SK-N-SH (cell line): Measurements from ENCODE around the gene TNFSF11. TPM values are rescaled to one million over a fixed set of nuclear protein-coding genes. Genes with fewer than 3 reads are reported as not detected.

Source experiments
- CTCF ChIA-PET: fragments of 300-600, 350-600 bp; formaldehyde crosslinking; extraction: SDS; loops from one replicate; lab custom pipeline; 2021; lab: Yijun Ruan, JAX
- POLR2A ChIA-PET: fragments of 350-600 bp; sonication (Branson Sonifier 250); formaldehyde crosslinking; extraction: SDS; loops from one replicate; lab custom pipeline; 2020; ENCODE audit warnings: antibody characterized with exemption, inconsistent platforms; lab: Yijun Ruan, JAX
- DNase-seq: peaks from one replicate; pipeline ENCODE4 v3.0.0; 2012
- H2AFZ ChIP-seq: fragments of 200-600 bp; sonication (generic); 2 replicates; pipeline ENCODE4 v1.8.1; 2016; ENCODE audit warnings: antibody characterized with exemption, mild to moderate bottlenecking, low read depth
- H3F3A ChIP-seq: fragments of 200-600 bp; sonication (generic); replicated peaks from 2 replicates; pipeline ENCODE3; 2016; ENCODE audit warnings: antibody characterized with exemption, mild to moderate bottlenecking; ENCODE audit not compliant: insufficient read depth
- H3K27ac ChIP-seq, 2 experiments: fragments of 200-500 bp in 1 of 2; fragments of 200-600 bp in 1 of 2; sonication (Bioruptor generic) in 1 of 2; sonication (generic), shearing (Covaris generic) in 1 of 2; 2 replicates each; pipeline versions ENCODE4 v1.5.1 to v1.6.1; 2014 to 2016; ENCODE audit warnings: low read depth in 2 of 2, inconsistent platforms in 1 of 2, low read length in 1 of 2, mild to moderate bottlenecking in 1 of 2, mixed read lengths in 1 of 2
- H3K27me3 ChIP-seq: fragments of 200-600 bp; sonication (generic), shearing (Covaris generic); 2 replicates; pipeline ENCODE4 v1.6.1; 2016; ENCODE audit warnings: mixed run types; ENCODE audit not compliant: insufficient read depth
- H3K36me3 ChIP-seq, 2 experiments: fragments of 200-500 bp in 1 of 2; fragments of 200-600 bp in 1 of 2; sonication (Bioruptor generic) in 1 of 2; sonication (generic) in 1 of 2; replicated peaks in 1 of 2; 2 replicates each; pipeline versions ENCODE3 to v1.5.1; 2014 to 2016; ENCODE audit warnings: low read length in 1 of 2, mild to moderate bottlenecking in 1 of 2; ENCODE audit not compliant: insufficient read depth in 2 of 2, control insufficient read depth in 1 of 2
- H3K4me1 ChIP-seq, 2 experiments: fragments of 200-500 bp in 1 of 2; fragments of 200-600 bp in 1 of 2; sonication (Bioruptor generic) in 1 of 2; sonication (generic), shearing (Covaris generic) in 1 of 2; 2 replicates each; pipeline versions ENCODE4 v1.5.1 to v1.6.1; 2014 to 2016; ENCODE audit warnings: low read depth in 1 of 2, low read length in 1 of 2, mixed run types in 1 of 2; ENCODE audit not compliant: insufficient read depth in 2 of 2, control insufficient read depth in 1 of 2
- H3K4me2 ChIP-seq: fragments of 200-600 bp; sonication (generic), shearing (Covaris generic); 2 replicates; pipeline ENCODE4 v1.6.1; 2017; ENCODE audit warnings: mixed run types
- H3K4me3 ChIP-seq, 2 experiments: fragments of 200-500 bp in 1 of 2; fragments of 200-600 bp in 1 of 2; sonication (Bioruptor generic) in 1 of 2; sonication (generic), shearing (Covaris generic) in 1 of 2; 2 replicates each; pipeline versions ENCODE4 v1.5.1 to v1.8.1; 2014 to 2016; ENCODE audit warnings: low read depth in 2 of 2, inconsistent platforms in 1 of 2, low read length in 1 of 2, mild to moderate bottlenecking in 1 of 2, mixed read lengths in 1 of 2, moderate library complexity in 1 of 2
- H3K79me2 ChIP-seq: fragments of 200-600 bp; sonication (generic); 2 replicates; pipeline ENCODE4 v1.8.1; 2017; ENCODE audit warnings: mild to moderate bottlenecking; ENCODE audit not compliant: insufficient read depth
- H3K9ac ChIP-seq: fragments of 200-600 bp; sonication (generic); 2 replicates; pipeline ENCODE4 v1.6.1; 2017; ENCODE audit warnings: mixed run types
- H3K9me2 ChIP-seq: fragments of 200-600 bp; sonication (generic); 2 replicates; pipeline ENCODE4 v1.6.1; 2017; ENCODE audit warnings: mixed run types
- H3K9me3 ChIP-seq: fragments of 200-600 bp; sonication (generic); 2 replicates; pipeline ENCODE4 v1.6.1; 2017; ENCODE audit warnings: mixed run types, mild to moderate bottlenecking, moderate library complexity
- H4K20me1 ChIP-seq: fragments of 200-600 bp; sonication (generic); 2 replicates; pipeline ENCODE4 v1.6.1; 2017; ENCODE audit warnings: mild to moderate bottlenecking, mixed run types; ENCODE audit not compliant: insufficient read depth
- CHD2 ChIP-seq: fragments of 150-350 bp; IDR thresholded peaks from 2 replicates; pipeline ENCODE4 v1.6.1; 2018; ENCODE audit warnings: low read length; ENCODE audit not compliant: partially characterized antibody
- CTCF ChIP-seq: fragments of 200-600 bp; sonication (generic); IDR thresholded peaks from 2 replicates; pipeline ENCODE4 v1.6.1; 2017; ENCODE audit warnings: antibody characterized with exemption, mild to moderate bottlenecking, moderate library complexity
- ELF1 ChIP-seq: IDR thresholded peaks from 2 replicates; pipeline ENCODE4 v1.4.0; 2012
- EP300 ChIP-seq, 2 experiments: IDR thresholded peaks; 2 replicates each; pipeline versions ENCODE4 v1.4.0 to v1.6.1; 2012; ENCODE audit warnings: borderline replicate concordance in 1 of 2, low read depth in 1 of 2, low read length in 1 of 2
- FOSL2 ChIP-seq: IDR thresholded peaks from 2 replicates; pipeline ENCODE4 v1.4.0; 2012; ENCODE audit warnings: low read depth, mild to moderate bottlenecking, moderate library complexity, borderline replicate concordance
- FOXJ3 ChIP-seq: sonication (generic); formaldehyde crosslinking; IDR thresholded peaks from 2 replicates; pipeline ENCODE4 v1.5.1; 2020; ENCODE audit warnings: mild to moderate bottlenecking, missing genetic modification reagents
- FOXM1 ChIP-seq: IDR thresholded peaks from 2 replicates; pipeline ENCODE4 v1.4.0; 2012; ENCODE audit warnings: low read depth, mild to moderate bottlenecking
- GATA2 ChIP-seq: sonication (generic); formaldehyde crosslinking; IDR thresholded peaks from 2 replicates; pipeline ENCODE4 v1.5.0; 2020; ENCODE audit warnings: mild to moderate bottlenecking, missing genetic modification reagents
- JUND ChIP-seq: IDR thresholded peaks from 2 replicates; pipeline ENCODE4 v1.4.0; 2012
- MEF2A ChIP-seq: IDR thresholded peaks from 2 replicates; pipeline ENCODE4 v1.4.0; 2012; ENCODE audit warnings: low read depth, borderline replicate concordance
- NFIC ChIP-seq: IDR thresholded peaks from 2 replicates; pipeline ENCODE4 v1.4.0; 2012; ENCODE audit warnings: borderline replicate concordance
- PBX3 ChIP-seq: IDR thresholded peaks from 2 replicates; pipeline ENCODE4; 2012
- TAF1 ChIP-seq: IDR thresholded peaks from 2 replicates; pipeline ENCODE4 v1.6.1; 2012; ENCODE audit warnings: low read depth, mild to moderate bottlenecking, low read length, moderate library complexity, borderline replicate concordance
- TEAD4 ChIP-seq: IDR thresholded peaks from 2 replicates; pipeline ENCODE4 v1.4.0; 2012; ENCODE audit warnings: mild to moderate bottlenecking, borderline replicate concordance; ENCODE audit not compliant: insufficient read depth
- WGBS: methylation state at CpG from one replicate; pipeline ENCODE4 v1.1.6; 2017; ENCODE audit warnings: low lambda C conversion rate; 5-methylcytosine and 5-hydroxymethylcytosine counted together
- polyA plus RNA-seq, 3 experiments: library from polyadenylated mRNA; depleted of rRNA; stranded (reverse); fragments of >200 nt; gene quantifications; 2 replicates each; pipeline ENCODE4 v1.2.3, GENCODE V29; 2012
- TF ChIP-seq, protein P1 (sequence below): fragments of 150-350 bp; IDR thresholded peaks from 2 replicates; pipeline ENCODE4 v1.6.1; 2016; ENCODE audit warnings: mild to moderate bottlenecking, low read depth, low read length
- TF ChIP-seq, protein P2 (sequence below): fragments of 150-350 bp; IDR thresholded peaks from 2 replicates; pipeline ENCODE4 v1.6.1; 2017; ENCODE audit warnings: antibody characterized with exemption, low read length, low read depth, borderline replicate concordance
- TF ChIP-seq, protein P3 (sequence below): IDR thresholded peaks from 2 replicates; pipeline ENCODE4 v1.6.1; 2012; ENCODE audit warnings: mild to moderate bottlenecking, low read depth, low read length, moderate library complexity

The TNFSF11 gene
- polyA plus RNA-seq, 1 of the 3 experiments (the other 2 are of a cell fraction): not detected

GRCh38 chr13:42625611-42626010 is 51.7 kb downstream of the TNFSF11 start:
- Histone ChIP-seq H3K9ac (no peak overlapping the region), H3K27ac (no peak overlapping the region), H3K9me2 (no peaks in the 10 kb centered on the region), H4K20me1 (no peaks in the 10 kb centered on the region), H3K9me3 (no peaks in the 10 kb centered on the region), H3K4me3 (no peak overlapping the region), H2AFZ (no peak overlapping the region)
- no peak for DNase-seq
- TF ChIP-seq EP300 (IDR thresholded peaks at IDR 0.05; ENCODE audit: borderline replicate concordance in 1 of 2, low read depth in 1 of 2, low read length in 1 of 2) (no peak), FOSL2 (no peak), TAF1 (no peak), PBX3 (no peak), MEF2A (no peak)
- TF ChIP-seq, protein P1, sequence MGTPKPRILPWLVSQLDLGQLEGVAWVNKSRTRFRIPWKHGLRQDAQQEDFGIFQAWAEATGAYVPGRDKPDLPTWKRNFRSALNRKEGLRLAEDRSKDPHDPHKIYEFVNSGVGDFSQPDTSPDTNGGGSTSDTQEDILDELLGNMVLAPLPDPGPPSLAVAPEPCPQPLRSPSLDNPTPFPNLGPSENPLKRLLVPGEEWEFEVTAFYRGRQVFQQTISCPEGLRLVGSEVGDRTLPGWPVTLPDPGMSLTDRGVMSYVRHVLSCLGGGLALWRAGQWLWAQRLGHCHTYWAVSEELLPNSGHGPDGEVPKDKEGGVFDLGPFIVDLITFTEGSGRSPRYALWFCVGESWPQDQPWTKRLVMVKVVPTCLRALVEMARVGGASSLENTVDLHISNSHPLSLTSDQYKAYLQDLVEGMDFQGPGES: no peak
- TF ChIP-seq, protein P2, sequence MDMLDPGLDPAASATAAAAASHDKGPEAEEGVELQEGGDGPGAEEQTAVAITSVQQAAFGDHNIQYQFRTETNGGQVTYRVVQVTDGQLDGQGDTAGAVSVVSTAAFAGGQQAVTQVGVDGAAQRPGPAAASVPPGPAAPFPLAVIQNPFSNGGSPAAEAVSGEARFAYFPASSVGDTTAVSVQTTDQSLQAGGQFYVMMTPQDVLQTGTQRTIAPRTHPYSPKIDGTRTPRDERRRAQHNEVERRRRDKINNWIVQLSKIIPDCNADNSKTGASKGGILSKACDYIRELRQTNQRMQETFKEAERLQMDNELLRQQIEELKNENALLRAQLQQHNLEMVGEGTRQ: no peak
- TF ChIP-seq, all 33 proteins: peak for 0
- no peaks in the 10 kb centered on the region for H3F3A ChIP-seq
- CTCF ChIA-PET: interaction anchor here (1.6 kb wide), 1 partner anchor 31 kb away, joined by 4 read pairs; no protein-coding TSS in a partner anchor
- POLR2A ChIA-PET: no interaction called here
- no peaks in the 10 kb centered on the region for H3K79me2 ChIP-seq
- H3K36me3 ChIP-seq: no peaks in the 10 kb centered on the region
- H3K27me3 ChIP-seq: no peaks in the 10 kb centered on the region; the same call in 1 of the 2 replicates
- H3K4me2 ChIP-seq: no peak overlapping the region
- WGBS: 46% methylated on average over 3 of the region's 3 CpGs
- H3K4me1 ChIP-seq: no peaks in the 10 kb centered on the region

GRCh38 chr13:42626176-42626860 is 52.4 kb downstream of the TNFSF11 start:
- no peaks in the 10 kb centered on the region for H3K9me3 ChIP-seq
- H3K9me2 ChIP-seq: no peaks in the 10 kb centered on the region
- no peak overlapping the region for H3K27ac ChIP-seq
- DNase-seq: no peak
- ChIA-PET POLR2A (no interaction called here), CTCF (interaction anchor here (1.6 kb wide), 1 partner anchor 31 kb away, joined by 4 read pairs; no protein-coding TSS in a partner anchor)
- no peaks in the 10 kb centered on the region; the same call in 1 of the 2 replicates for H3K27me3 ChIP-seq
- no peak overlapping the region for H3K9ac ChIP-seq
- H3K79me2 ChIP-seq: no peaks in the 10 kb centered on the region
- WGBS: 71% methylated on average over 5 of the region's 5 CpGs
- H3F3A ChIP-seq: no peaks in the 10 kb centered on the region
- H2AFZ ChIP-seq: no peak overlapping the region
- no peak overlapping the region for H3K4me3 ChIP-seq
- no peaks in the 10 kb centered on the region for H3K4me1 ChIP-seq
- no peaks in the 10 kb centered on the region for H4K20me1 ChIP-seq
- no peaks in the 10 kb centered on the region for H3K36me3 ChIP-seq
- no peak overlapping the region for H3K4me2 ChIP-seq
- TF ChIP-seq CHD2: no peak
- no peak for TF ChIP-seq FOXJ3 (CRISPR knock-in tag)
- no peak for TF ChIP-seq NFIC
- TF ChIP-seq CTCF: no peak
- no peak for TF ChIP-seq TEAD4
- no peak for TF ChIP-seq GATA2 (CRISPR knock-in tag)
- TF ChIP-seq, protein P3, sequence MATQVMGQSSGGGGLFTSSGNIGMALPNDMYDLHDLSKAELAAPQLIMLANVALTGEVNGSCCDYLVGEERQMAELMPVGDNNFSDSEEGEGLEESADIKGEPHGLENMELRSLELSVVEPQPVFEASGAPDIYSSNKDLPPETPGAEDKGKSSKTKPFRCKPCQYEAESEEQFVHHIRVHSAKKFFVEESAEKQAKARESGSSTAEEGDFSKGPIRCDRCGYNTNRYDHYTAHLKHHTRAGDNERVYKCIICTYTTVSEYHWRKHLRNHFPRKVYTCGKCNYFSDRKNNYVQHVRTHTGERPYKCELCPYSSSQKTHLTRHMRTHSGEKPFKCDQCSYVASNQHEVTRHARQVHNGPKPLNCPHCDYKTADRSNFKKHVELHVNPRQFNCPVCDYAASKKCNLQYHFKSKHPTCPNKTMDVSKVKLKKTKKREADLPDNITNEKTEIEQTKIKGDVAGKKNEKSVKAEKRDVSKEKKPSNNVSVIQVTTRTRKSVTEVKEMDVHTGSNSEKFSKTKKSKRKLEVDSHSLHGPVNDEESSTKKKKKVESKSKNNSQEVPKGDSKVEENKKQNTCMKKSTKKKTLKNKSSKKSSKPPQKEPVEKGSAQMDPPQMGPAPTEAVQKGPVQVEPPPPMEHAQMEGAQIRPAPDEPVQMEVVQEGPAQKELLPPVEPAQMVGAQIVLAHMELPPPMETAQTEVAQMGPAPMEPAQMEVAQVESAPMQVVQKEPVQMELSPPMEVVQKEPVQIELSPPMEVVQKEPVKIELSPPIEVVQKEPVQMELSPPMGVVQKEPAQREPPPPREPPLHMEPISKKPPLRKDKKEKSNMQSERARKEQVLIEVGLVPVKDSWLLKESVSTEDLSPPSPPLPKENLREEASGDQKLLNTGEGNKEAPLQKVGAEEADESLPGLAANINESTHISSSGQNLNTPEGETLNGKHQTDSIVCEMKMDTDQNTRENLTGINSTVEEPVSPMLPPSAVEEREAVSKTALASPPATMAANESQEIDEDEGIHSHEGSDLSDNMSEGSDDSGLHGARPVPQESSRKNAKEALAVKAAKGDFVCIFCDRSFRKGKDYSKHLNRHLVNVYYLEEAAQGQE: no peak
- TF ChIP-seq JUND: no peak
- no peak for TF ChIP-seq FOXM1
- TF ChIP-seq ELF1: no peak
- TF ChIP-seq, protein P2: no peak
